Measurements from ENCODE around the gene SERINC4.
A peak's percentile ranks its signal among the peaks of the same experiment; 100 is the strongest.

Gene SERINC4

GRCh38 chr15:43800286-43801141 lies 494 bp upstream of the SERINC4 start, which contains the start of gene HYPK:
TSS of gene HYPK (plus strand) at chr15:43800599. CDS start at chr15:43800623, 24 bp downstream.
- TF ChIP-seq CTCF (IDR thresholded peaks at IDR 0.05; ENCODE audit: low read length, missing control alignments), result no peak
- peak; percentile 89 for DNase-seq (ENCODE audit: low read depth)
- H3K4me3 ChIP-seq (replicated peaks; ENCODE audit: low read depth, low read length), result peak within 1 kb of the TSS; percentile 99

GRCh38 chr15:43799209-43799944 lies 643 bp downstream of the SERINC4 start:
- H3K4me3 ChIP-seq (replicated peaks; ENCODE audit: low read depth, low read length), result no peak overlapping the region
- no peak for TF ChIP-seq CTCF (IDR thresholded peaks at IDR 0.05; ENCODE audit: low read length, missing control alignments)
- DNase-seq (ENCODE audit: low read depth), result no peak

- TF ChIP-seq CTCF (IDR thresholded peaks at IDR 0.05; ENCODE audit: low read length, missing control alignments), result no peak
- no peak for DNase-seq (ENCODE audit: low read depth)
- H3K4me3 ChIP-seq (replicated peaks; ENCODE audit: low read depth, low read length), result no peak overlapping the region
Measured at GRCh38 chr15:43796566-43796965, 3.5 kb downstream of the SERINC4 start.

- TF ChIP-seq CTCF (IDR thresholded peaks at IDR 0.05; ENCODE audit: low read length, missing control alignments), result no peak
- DNase-seq (ENCODE audit: low read depth), result no peak
- no peak overlapping the region for H3K4me3 ChIP-seq (replicated peaks; ENCODE audit: low read depth, low read length)
Measured at GRCh38 chr15:43795997-43796396, 4.0 kb downstream of the SERINC4 start.

- no peak for DNase-seq (ENCODE audit: low read depth)
- TF ChIP-seq CTCF (IDR thresholded peaks at IDR 0.05; ENCODE audit: low read length, missing control alignments), result no peak
- no peak overlapping the region for H3K4me3 ChIP-seq (replicated peaks; ENCODE audit: low read depth, low read length)
Measured at GRCh38 chr15:43795197-43795596, 4.8 kb downstream of the SERINC4 start.

GRCh38 chr15:43794269-43795037 lies 5.6 kb downstream of the SERINC4 start:
- peak; percentile 43 for DNase-seq (ENCODE audit: low read depth)
- H3K4me3 ChIP-seq (replicated peaks; ENCODE audit: low read depth, low read length), result no peak overlapping the region
- TF ChIP-seq CTCF (IDR thresholded peaks at IDR 0.05; ENCODE audit: low read length, missing control alignments), result no peak

All from fibroblast of pulmonary artery (primary cell).